ENCODE results near the gene FAM120A. TPM values are rescaled to one million over a fixed set of nuclear protein-coding genes. Genes with fewer than 3 reads are reported as not detected.

The FAM120A gene
- total and polyA plus RNA-seq, 2 donors (not counting 1 experiment from before 2014, with no cell fraction given) = 85.8 to 136 TPM

GRCh38 chr9:93597871-93598646 lies 146.6 kb downstream of the FAM120A start:
- TF ChIP-seq CTCF (conservative IDR thresholded peaks at IDR 0.05 in 1 of 2, IDR thresholded peaks at IDR 0.05 in 1 of 2; ENCODE audit: low read depth in 1 of 2, low read length in 2 of 2) (no peak), EZH2 (IDR thresholded peaks at IDR 0.05; ENCODE audit: low read length, missing control alignments) (no peak)
- Histone ChIP-seq H3K9ac (ENCODE audit: insufficient read depth, low read length) (no peak overlapping the region), H3K27ac (ENCODE audit: insufficient read depth, low read length) (no peak overlapping the region), H3K9me3 (ENCODE audit: control insufficient read depth, insufficient read depth, low read depth, low read length) (no peaks in the 10 kb centered on the region), H3K4me1 (ENCODE audit: control insufficient read depth, extremely low read depth, insufficient read depth, low read length) (no peaks in the 10 kb centered on the region), H3K4me2 (ENCODE audit: extremely low read depth, insufficient read depth, low read length) (no peak overlapping the region), H2AFZ (ENCODE audit: low read length) (no peak overlapping the region), H4K20me1 (ENCODE audit: control insufficient read depth, extremely low read depth, insufficient read depth, low read length) (no peaks in the 10 kb centered on the region), H3K79me2 (ENCODE audit: control insufficient read depth, insufficient read depth, low read length) (peaks cover 18% of the 10 kb centered on the region), H3K4me3 (replicated peaks in 1 of 4; ENCODE audit: control extremely low read depth in 1 of 4, insufficient read depth in 1 of 4, low read depth in 3 of 4, low read length in 4 of 4) (no peak overlapping the region), H3K27me3 (ENCODE audit: control insufficient read depth, insufficient read depth, low read length) (no peaks in the 10 kb centered on the region), H3K36me3 (ENCODE audit: control insufficient read depth, insufficient read depth, low read length) (no peaks in the 10 kb centered on the region)
- no peak for DNase-seq (ENCODE audit: low read depth in 2 of 2)

GRCh38 chr9:93598647-93599241 lies 147.3 kb downstream of the FAM120A start:
- H2AFZ ChIP-seq (ENCODE audit: low read length) = no peak overlapping the region
- H3K36me3 ChIP-seq (ENCODE audit: control insufficient read depth, insufficient read depth, low read length) = no peaks in the 10 kb centered on the region
- TF ChIP-seq CTCF (conservative IDR thresholded peaks at IDR 0.05 in 1 of 2, IDR thresholded peaks at IDR 0.05 in 1 of 2; ENCODE audit: low read depth in 1 of 2, low read length in 2 of 2) (no peak), EZH2 (IDR thresholded peaks at IDR 0.05; ENCODE audit: low read length, missing control alignments) (no peak)
- no peak overlapping the region for H3K9ac ChIP-seq (ENCODE audit: insufficient read depth, low read length)
- H3K4me1 ChIP-seq (ENCODE audit: control insufficient read depth, extremely low read depth, insufficient read depth, low read length) = no peaks in the 10 kb centered on the region
- no peaks in the 10 kb centered on the region for H4K20me1 ChIP-seq (ENCODE audit: control insufficient read depth, extremely low read depth, insufficient read depth, low read length)
- no peak overlapping the region for H3K4me3 ChIP-seq (replicated peaks in 1 of 4; ENCODE audit: control extremely low read depth in 1 of 4, insufficient read depth in 1 of 4, low read depth in 3 of 4, low read length in 4 of 4)
- no peaks in the 10 kb centered on the region for H3K9me3 ChIP-seq (ENCODE audit: control insufficient read depth, insufficient read depth, low read depth, low read length)
- no peak overlapping the region for H3K4me2 ChIP-seq (ENCODE audit: extremely low read depth, insufficient read depth, low read length)
- H3K27me3 ChIP-seq (ENCODE audit: control insufficient read depth, insufficient read depth, low read length) = no peaks in the 10 kb centered on the region
- no peak overlapping the region for H3K27ac ChIP-seq (ENCODE audit: insufficient read depth, low read length)
- H3K79me2 ChIP-seq (ENCODE audit: control insufficient read depth, insufficient read depth, low read length) = peaks cover 23% of the 10 kb centered on the region
- DNase-seq (ENCODE audit: low read depth in 2 of 2) = peak in 1 of 2 donors; percentile 48

- Histone ChIP-seq H3K9ac (ENCODE audit: insufficient read depth, low read length) (no peak overlapping the region), H3K9me3 (ENCODE audit: control insufficient read depth, insufficient read depth, low read depth, low read length) (no peaks in the 10 kb centered on the region), H3K79me2 (ENCODE audit: control insufficient read depth, insufficient read depth, low read length) (peaks cover 22% of the 10 kb centered on the region), H3K4me3 (replicated peaks in 1 of 4; ENCODE audit: control extremely low read depth in 1 of 4, insufficient read depth in 1 of 4, low read depth in 3 of 4, low read length in 4 of 4) (no peak overlapping the region), H4K20me1 (ENCODE audit: control insufficient read depth, extremely low read depth, insufficient read depth, low read length) (no peaks in the 10 kb centered on the region), H3K27ac (ENCODE audit: insufficient read depth, low read length) (no peak overlapping the region), H2AFZ (ENCODE audit: low read length) (no peak overlapping the region), H3K4me1 (ENCODE audit: control insufficient read depth, extremely low read depth, insufficient read depth, low read length) (no peaks in the 10 kb centered on the region), H3K36me3 (ENCODE audit: control insufficient read depth, insufficient read depth, low read length) (no peaks in the 10 kb centered on the region), H3K4me2 (ENCODE audit: extremely low read depth, insufficient read depth, low read length) (no peak overlapping the region), H3K27me3 (ENCODE audit: control insufficient read depth, insufficient read depth, low read length) (no peaks in the 10 kb centered on the region)
- DNase-seq (ENCODE audit: low read depth in 2 of 2) = no peak
- TF ChIP-seq CTCF (conservative IDR thresholded peaks at IDR 0.05 in 1 of 2, IDR thresholded peaks at IDR 0.05 in 1 of 2; ENCODE audit: low read depth in 1 of 2, low read length in 2 of 2) = no peak
- TF ChIP-seq EZH2 (IDR thresholded peaks at IDR 0.05; ENCODE audit: low read length, missing control alignments) = no peak
Observed at GRCh38 chr9:93599571-93600403, 148.3 kb downstream of the FAM120A start.

All from fibroblast of lung (primary cell).